HepG2 (cell line): ENCODE data around the gene CRYZL1. TPM values are rescaled to one million over a fixed set of nuclear protein-coding genes. Genes with fewer than 3 reads are reported as not detected.
A peak's percentile ranks its signal among the peaks of the same experiment; 100 is the strongest.

Source experiments
- AFF4 ChIP-seq: sonication (generic); formaldehyde crosslinking; IDR thresholded peaks from 2 replicates; pipeline ENCODE4 v1.4.0; 2020; ENCODE audit warnings: missing genetic modification reagents
- CCDC6 ChIP-seq: sonication (generic); formaldehyde crosslinking; IDR thresholded peaks from 2 replicates; pipeline ENCODE4 v1.8.1; 2022; ENCODE audit warnings: mild to moderate bottlenecking, missing genetic modification reagents, moderate library complexity
- HIC2 ChIP-seq: sonication (generic); formaldehyde crosslinking; IDR thresholded peaks from 2 replicates; pipeline ENCODE4 v1.9.0; 2022; ENCODE audit warnings: low read depth, missing genetic modification reagents
- IRF1 ChIP-seq: sonication (generic); formaldehyde crosslinking; IDR thresholded peaks from 2 replicates; pipeline ENCODE4 v1.4.0; 2020; ENCODE audit warnings: low read depth, mild to moderate bottlenecking, missing genetic modification reagents
- KAT2B ChIP-seq: fragments of 150-350 bp; IDR thresholded peaks from 2 replicates; pipeline ENCODE4 v1.6.1; 2014; ENCODE audit warnings: low read depth, low read length, borderline replicate concordance
- KLF16 ChIP-seq, 2 experiments: sonication (generic) in 1 of 2; formaldehyde crosslinking in 1 of 2; IDR thresholded peaks; 2 replicates each; pipeline versions ENCODE4 v1.6.1 to v1.8.0; 2016 to 2023; ENCODE audit warnings: missing genetic modification reagents in 2 of 2, missing compliant biosample characterization in 1 of 2
- MYPOP ChIP-seq: sonication (generic); formaldehyde crosslinking; IDR thresholded peaks from 2 replicates; pipeline ENCODE4 v1.8.1; 2023; ENCODE audit warnings: mild to moderate bottlenecking, moderate library complexity, missing genetic modification reagents
- TBP ChIP-seq: sonication (generic); formaldehyde crosslinking; IDR thresholded peaks from 2 replicates; pipeline ENCODE4 v1.5.0; 2020; ENCODE audit warnings: missing genetic modification reagents
- TSC22D2 ChIP-seq: sonication (generic); formaldehyde crosslinking; IDR thresholded peaks from 2 replicates; pipeline ENCODE4 v1.5.1; 2020; ENCODE audit warnings: missing genetic modification reagents, mild to moderate bottlenecking, borderline replicate concordance
- WIZ ChIP-seq: sonication (generic); formaldehyde crosslinking; IDR thresholded peaks from 2 replicates; pipeline ENCODE4 v1.5.1; 2020; ENCODE audit warnings: mild to moderate bottlenecking, missing genetic modification reagents
- ZNF281 ChIP-seq: sonication (generic); formaldehyde crosslinking; IDR thresholded peaks from 2 replicates; pipeline ENCODE4 v1.4.0; 2020; ENCODE audit warnings: missing genetic modification reagents, borderline replicate concordance
- ZNF326 ChIP-seq: sonication (generic); formaldehyde crosslinking; IDR thresholded peaks from 2 replicates; pipeline ENCODE4 v1.4.0; 2020; ENCODE audit warnings: missing genetic modification reagents, borderline replicate concordance
- ZNF562 ChIP-seq: sonication (generic); formaldehyde crosslinking; IDR thresholded peaks from 2 replicates; pipeline ENCODE4 v1.8.0; 2022; ENCODE audit warnings: missing genetic modification reagents, borderline replicate concordance
- ZNF614 ChIP-seq: IDR thresholded peaks from 2 replicates; pipeline ENCODE4 v1.6.1; 2018; ENCODE audit warnings: missing biosample characterization, missing genetic modification reagents, inconsistent platforms, borderline replicate concordance
- ZNF780A ChIP-seq: sonication (generic); formaldehyde crosslinking; IDR thresholded peaks from 2 replicates; pipeline ENCODE4 v1.8.0; 2022; ENCODE audit warnings: mild to moderate bottlenecking, missing genetic modification reagents, moderate library complexity
- ZSCAN30 ChIP-seq: sonication (generic); formaldehyde crosslinking; IDR thresholded peaks from 2 replicates; pipeline ENCODE4 v1.5.0; 2020; ENCODE audit warnings: mild to moderate bottlenecking, missing genetic modification reagents
- polyA plus RNA-seq, 8 experiments: library from polyadenylated mRNA; depleted of rRNA in 3 of 8; stranded (reverse) in 7 of 8; unstranded in 1 of 8; fragments of >200 nt; fragmentation: Illumina TruSeq in 4 of 8; extraction: Trizol in 4 of 8; gene quantifications; 2 replicates each; pipeline versions ENCODE4 v1.2.1 to v1.2.3, GENCODE V29; 2011 to 2016; ENCODE audit warnings: low read depth in 4 of 8, missing spikeins in 1 of 8, mixed read lengths in 1 of 8; ENCODE audit not compliant: insufficient read depth in 1 of 8
- total RNA-seq, 5 experiments: library from RNA; depleted of rRNA; stranded (reverse); fragments of >200 nt; fragmentation: Illumina TruSeq; extraction: Trizol; gene quantifications; 2 replicates each; pipeline ENCODE4 v1.2.3, GENCODE V29; 2016; ENCODE audit warnings: low read depth in 1 of 5

The CRYZL1 gene
- total and polyA plus RNA-seq, 2 of the 13 experiments (the other 11 are each of a cell fraction or from before 2014, with no cell fraction given), result 20.3 to 27.7 TPM

GRCh38 chr21:33642027-33642895, 720 bp upstream of the CRYZL1 start, which contains the start of gene ITSN1 (continued):
- no peak for TF ChIP-seq AFF4 (CRISPR knock-in tag)
- no peak for TF ChIP-seq HIC2 (CRISPR knock-in tag)
- TF ChIP-seq ZNF326 (CRISPR knock-in tag), result no peak
- TF ChIP-seq TBP (CRISPR knock-in tag), result no peak
- TF ChIP-seq CCDC6 (CRISPR knock-in tag), result no peak
- peak in 1 of 2 experiments; percentile 54; a peak in 2 of 4 replicates for TF ChIP-seq KLF16 (CRISPR knock-in tag; IDR thresholded peaks at IDR 0.05)
- no peak for TF ChIP-seq WIZ (CRISPR knock-in tag)
- no peak for TF ChIP-seq TSC22D2
- peak; percentile 24; the same call in 1 of the 2 replicates for TF ChIP-seq ZNF281 (CRISPR knock-in tag)
- TF ChIP-seq IRF1 (CRISPR knock-in tag), result no peak
- TF ChIP-seq KAT2B, result no peak
- TF ChIP-seq ZSCAN30 (CRISPR knock-in tag), result no peak
- no peak for TF ChIP-seq ZNF562 (CRISPR knock-in tag)
- TF ChIP-seq ZNF780A, result no peak
- TF ChIP-seq ZNF614 (CRISPR knock-in tag), result no peak
- TF ChIP-seq MYPOP, result no peak
